ENCODE measurements around the gene CDK6. TPM values are rescaled to one million over a fixed set of nuclear protein-coding genes. Genes with fewer than 3 reads are reported as not detected.

Gene CDK6
- total and polyA plus RNA-seq, 2 experiments from 2014 or later = 7.4 to 23.7 TPM

- no peak for TF ChIP-seq ZNF462 (CRISPR knock-in tag; IDR thresholded peaks at IDR 0.05)
- TF ChIP-seq ZNF114 (CRISPR knock-in tag; IDR thresholded peaks at IDR 0.05) = no peak
- no peak for TF ChIP-seq CTCF (conservative IDR thresholded peaks at IDR 0.05; ENCODE audit: low read depth in 2 of 2)
- no peak for TF ChIP-seq ETS1 (IDR thresholded peaks at IDR 0.05)
These were observed 250.0 kb downstream of the CDK6 start (continued) for GRCh38 chr7:92586403-92586802.

GRCh38 chr7:92584953-92585352 lies 251.4 kb downstream of the CDK6 start:
- no peak overlapping the region for H2AFZ ChIP-seq
- peaks cover 26% of the 10 kb centered on the region for H3K36me3 Mint-ChIP-seq (ENCODE audit: low read depth)
- 0 out of 2 replicates have a peak overlapping the region, but pooled peaks have one; percentile 17 for H3K27ac ChIP-seq (ENCODE audit: low read depth)
- H4K20me1 ChIP-seq (replicated peaks; ENCODE audit: insufficient read depth) = peaks cover 37% of the 10 kb centered on the region
- DNase-seq (ENCODE audit: low spot score) = peak; percentile 51
- H3K4me3 Mint-ChIP-seq = no peak overlapping the region
- no peak overlapping the region for H3K4me3 ChIP-seq
- H3K27me3 Mint-ChIP-seq (ENCODE audit: insufficient read depth, low read depth, poor library complexity) = no peaks in the 10 kb centered on the region
- H3K4me1 Mint-ChIP-seq = peaks cover 13% of the 10 kb centered on the region
- H3K9me3 Mint-ChIP-seq = no peaks in the 10 kb centered on the region; the same call in 2 of the 3 replicates
- H3K27me3 ChIP-seq (ENCODE audit: insufficient read depth) = no peaks in the 10 kb centered on the region
- H3K9me2 ChIP-seq (ENCODE audit: insufficient read depth) = no peaks in the 10 kb centered on the region
- 0 out of 2 replicates have a peak, but pooled peaks cover 9% of the 10 kb centered on the region for H3K36me3 ChIP-seq (ENCODE audit: insufficient read depth)
- no peaks in the 10 kb centered on the region for H3F3A ChIP-seq (replicated peaks; ENCODE audit: low read depth)
- H3K79me2 ChIP-seq (replicated peaks; ENCODE audit: insufficient read depth) = peaks cover 97% of the 10 kb centered on the region
- no peak for ATAC-seq
- peaks cover 9% of the 10 kb centered on the region; the same call in 1 of the 2 replicates for H3K4me1 ChIP-seq (ENCODE audit: insufficient read depth)
- peak overlapping the region; percentile 75; the same call in 1 of the 2 replicates for H3K27ac Mint-ChIP-seq
- no peak overlapping the region for H3K4me2 ChIP-seq
- TF ChIP-seq ETS1 (IDR thresholded peaks at IDR 0.05) (no peak), POLR2AphosphoS5 (IDR thresholded peaks at IDR 0.05; ENCODE audit: low read depth) (no peak)
